WI38 (cell line): ENCODE results near the gene GOSR1.
"Not testable (repeated sequence)": the region's sequence is repeated elsewhere in the genome, so short reads cannot be mapped to it uniquely, and the experiment has no call there.

ENCODE experiments used
- H3K4me3 ChIP-seq: 2 replicates; pipeline ENCODE4 v1.5.1; 2011; ENCODE audit warnings: low read depth, mild to moderate bottlenecking, control low read depth, low read length
- TF ChIP-seq, protein P1 (sequence below): IDR thresholded peaks from 2 replicates; pipeline ENCODE4 v1.5.1; 2012; ENCODE audit warnings: low read depth, mild to moderate bottlenecking, control low read depth, low read length

GOSR1 gene

DNA sequence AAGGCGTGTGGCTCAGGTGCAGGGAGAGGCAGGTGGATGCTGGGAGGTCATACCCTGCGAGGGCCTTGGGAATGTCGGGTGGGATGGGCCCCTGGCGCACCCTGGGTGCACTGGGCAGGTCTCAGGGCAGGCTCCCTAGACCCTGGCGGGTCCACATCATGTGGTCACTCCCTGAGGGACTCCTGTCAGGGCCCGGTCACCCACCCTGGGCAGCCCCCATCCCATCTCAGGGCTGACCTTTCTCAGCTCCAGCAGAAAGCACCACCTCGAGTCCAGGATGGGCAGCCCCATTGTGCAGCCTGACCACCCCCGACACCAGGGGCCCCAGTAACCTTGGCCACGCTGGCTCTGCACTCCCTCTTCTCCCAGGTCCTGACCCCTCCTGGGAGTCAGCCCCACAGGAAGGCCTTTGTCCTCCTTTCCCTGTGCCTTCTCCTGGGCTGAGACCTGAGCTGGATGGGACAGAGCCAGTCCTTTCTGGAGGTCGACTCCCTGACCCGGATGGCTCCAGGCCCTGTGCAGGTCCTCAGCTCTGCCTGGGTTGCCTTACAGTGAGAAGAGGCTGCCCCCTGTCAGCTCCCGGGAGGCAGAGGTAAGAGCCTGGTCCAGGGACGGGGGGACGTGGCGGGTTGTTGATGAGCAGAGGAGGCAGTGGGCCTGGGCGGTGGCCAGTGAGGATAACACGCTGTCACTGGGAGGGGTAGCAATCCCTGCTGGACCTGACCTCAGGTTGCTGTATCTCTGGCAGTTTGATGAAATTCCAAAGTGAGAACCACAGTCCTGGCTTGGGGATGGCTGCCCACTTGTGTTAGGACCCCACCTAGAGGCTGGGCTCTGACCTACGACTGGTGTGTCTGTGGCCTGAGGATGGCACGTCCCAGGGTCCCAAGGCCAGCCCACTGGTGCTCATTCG lies 77.9 kb downstream of the GOSR1 start:
- no peak overlapping the region for H3K4me3 ChIP-seq

DNA sequence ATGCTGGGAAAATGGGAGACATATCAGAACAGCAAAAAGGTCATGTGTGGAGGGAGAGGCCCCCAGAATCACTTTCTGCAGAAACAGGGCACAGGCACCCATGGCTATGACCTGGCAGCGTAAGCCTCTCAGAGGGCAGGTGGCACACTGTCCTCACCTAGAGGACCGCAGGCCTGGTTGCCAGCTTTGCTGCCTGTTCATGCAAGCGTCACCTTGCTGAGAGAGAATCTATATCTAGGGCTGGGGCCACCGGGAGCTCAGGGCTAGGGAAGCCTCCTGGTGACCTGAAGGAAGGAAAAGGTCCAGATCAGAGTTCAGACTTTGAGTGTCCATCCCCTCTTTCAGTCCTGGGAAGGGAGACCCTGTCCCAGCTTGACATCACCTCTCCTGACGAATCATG lies 78.7 kb downstream of the GOSR1 start:
- H3K4me3 ChIP-seq: no peak overlapping the region
- TF ChIP-seq, protein P1, sequence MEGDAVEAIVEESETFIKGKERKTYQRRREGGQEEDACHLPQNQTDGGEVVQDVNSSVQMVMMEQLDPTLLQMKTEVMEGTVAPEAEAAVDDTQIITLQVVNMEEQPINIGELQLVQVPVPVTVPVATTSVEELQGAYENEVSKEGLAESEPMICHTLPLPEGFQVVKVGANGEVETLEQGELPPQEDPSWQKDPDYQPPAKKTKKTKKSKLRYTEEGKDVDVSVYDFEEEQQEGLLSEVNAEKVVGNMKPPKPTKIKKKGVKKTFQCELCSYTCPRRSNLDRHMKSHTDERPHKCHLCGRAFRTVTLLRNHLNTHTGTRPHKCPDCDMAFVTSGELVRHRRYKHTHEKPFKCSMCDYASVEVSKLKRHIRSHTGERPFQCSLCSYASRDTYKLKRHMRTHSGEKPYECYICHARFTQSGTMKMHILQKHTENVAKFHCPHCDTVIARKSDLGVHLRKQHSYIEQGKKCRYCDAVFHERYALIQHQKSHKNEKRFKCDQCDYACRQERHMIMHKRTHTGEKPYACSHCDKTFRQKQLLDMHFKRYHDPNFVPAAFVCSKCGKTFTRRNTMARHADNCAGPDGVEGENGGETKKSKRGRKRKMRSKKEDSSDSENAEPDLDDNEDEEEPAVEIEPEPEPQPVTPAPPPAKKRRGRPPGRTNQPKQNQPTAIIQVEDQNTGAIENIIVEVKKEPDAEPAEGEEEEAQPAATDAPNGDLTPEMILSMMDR: no peak

More for the DNA sequence above, 77.9 kb downstream of the GOSR1 start:
- TF ChIP-seq, protein P1: no peak

DNA sequence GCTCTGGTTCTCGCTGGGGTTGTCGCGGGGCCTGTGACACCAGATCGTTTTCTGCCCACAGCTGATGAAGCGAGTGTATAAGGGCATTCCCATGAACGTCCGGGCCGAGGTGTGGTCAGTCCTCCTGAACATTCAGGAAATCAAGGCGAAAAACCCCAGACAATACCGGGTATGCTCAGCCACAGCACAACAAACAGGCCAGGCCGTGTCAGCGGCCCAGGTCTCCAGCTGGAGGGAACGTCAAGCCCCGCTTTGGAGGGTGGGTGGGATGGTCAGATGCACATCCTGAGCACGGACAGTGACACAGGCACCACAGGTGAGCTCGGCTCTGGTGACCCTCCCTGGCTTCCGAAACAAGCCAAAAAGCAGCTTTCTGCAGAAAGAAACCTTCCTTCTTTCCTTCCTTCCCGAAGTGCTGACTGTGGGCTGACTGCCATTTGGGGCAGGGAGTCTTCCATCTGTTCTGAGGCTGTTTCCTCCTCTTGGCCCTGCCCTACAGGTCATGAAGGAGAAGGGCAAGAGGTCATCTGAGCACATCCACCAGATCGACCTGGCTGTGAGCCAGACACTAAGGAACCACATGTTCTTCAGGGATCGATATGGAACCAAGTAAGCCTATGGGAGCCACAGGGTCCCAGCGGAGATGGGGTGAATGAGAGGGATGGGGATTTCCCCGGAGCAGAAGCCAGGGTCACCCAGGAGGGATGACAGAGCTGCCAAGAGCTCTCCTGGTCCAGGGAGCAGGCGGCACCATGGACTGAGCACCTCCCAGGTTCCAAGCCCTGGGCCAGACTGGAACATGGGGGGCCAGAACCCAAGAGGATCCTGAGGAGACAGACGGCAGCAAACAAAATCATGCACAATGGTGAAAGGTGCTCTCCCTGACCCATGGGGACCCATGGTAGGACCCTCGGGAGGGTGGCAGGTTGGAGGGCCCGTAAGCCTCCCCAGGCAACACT lies 79.4 kb downstream of the GOSR1 start:
- H3K4me3 ChIP-seq: no peak overlapping the region

DNA sequence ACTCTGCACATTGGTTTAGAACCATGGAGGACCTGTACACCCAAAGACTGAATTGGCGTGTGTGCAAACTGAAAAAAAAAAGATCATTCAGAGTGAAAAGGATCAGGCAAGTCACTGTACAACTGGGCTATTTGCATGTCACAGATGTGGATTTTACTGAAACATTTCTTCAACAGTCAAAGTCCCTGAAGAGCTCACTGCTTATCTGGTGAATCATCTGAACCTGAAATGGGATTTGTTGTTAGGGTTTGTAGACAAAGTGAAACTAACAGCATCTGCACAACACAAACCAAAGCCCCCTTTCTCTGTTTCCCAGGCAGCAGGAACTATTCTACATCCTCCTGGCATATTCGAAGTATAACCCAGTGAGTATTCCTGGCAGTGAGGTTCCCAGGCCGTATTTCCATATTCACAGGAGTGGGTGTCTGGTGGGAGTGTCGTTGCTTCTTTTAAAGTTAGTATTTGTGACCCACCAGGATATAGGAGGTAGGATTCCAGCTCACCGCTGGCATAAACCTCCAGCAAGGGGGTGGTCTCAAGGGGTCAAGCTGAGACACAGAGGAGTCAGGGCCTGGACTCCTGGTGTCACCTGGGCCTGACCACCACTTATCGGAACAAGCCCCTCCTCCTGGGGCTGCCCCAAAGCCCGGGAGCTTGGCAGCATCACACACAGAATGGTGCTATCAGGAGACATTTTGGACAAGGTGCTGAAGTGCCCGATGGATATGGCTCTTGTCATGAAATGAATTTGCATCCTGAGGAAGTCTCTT lies 80.9 kb downstream of the GOSR1 start:
- H3K4me3 ChIP-seq: no peak overlapping the region
- TF ChIP-seq, protein P1: no peak

More for the DNA sequence above, 79.4 kb downstream of the GOSR1 start:
- TF ChIP-seq, protein P1: no peak

DNA sequence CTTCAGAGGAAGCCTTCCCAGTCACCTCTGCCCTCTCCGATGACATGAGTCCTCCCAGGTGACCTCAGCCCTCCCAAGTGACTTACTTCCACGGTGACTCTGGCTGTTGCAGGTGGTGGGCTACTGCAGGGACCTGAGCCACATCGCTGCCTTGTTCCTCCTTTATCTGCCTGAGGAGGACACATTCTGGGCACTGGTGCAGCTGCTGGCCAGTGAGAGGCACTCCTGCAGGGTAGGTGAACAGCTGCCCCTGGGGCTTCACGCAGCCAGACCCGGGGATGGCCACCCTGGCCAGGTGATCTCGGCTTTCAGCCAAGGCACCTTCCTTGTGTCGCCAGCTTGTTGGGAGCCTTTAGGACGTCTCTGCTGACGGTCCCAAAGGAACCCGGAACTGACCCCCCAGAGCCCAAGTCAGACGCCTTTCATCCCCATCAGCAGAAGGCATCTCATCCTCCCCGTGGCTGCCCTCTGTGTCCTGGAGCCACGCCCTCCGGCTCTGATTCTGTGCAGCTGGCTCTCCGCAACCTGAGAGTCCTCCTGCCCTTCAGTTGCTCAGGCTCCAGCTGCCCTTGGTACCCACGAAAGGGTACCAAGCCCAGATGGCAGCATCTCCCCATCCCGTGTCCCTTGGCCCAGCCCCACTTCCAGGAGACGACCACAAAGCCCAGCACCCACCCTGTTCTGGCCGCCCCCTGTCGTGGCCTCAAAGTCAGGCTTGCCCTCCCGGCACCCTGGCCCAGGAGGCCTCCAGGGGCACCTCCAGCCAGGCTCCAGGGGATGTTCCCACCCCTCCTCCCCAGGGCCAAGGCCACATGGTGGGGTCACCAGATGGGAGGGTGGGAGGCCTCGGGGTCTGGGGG lies 81.7 kb downstream of the GOSR1 start:
- H3K4me3 ChIP-seq: no peak overlapping the region
- TF ChIP-seq, protein P1: no peak

DNA sequence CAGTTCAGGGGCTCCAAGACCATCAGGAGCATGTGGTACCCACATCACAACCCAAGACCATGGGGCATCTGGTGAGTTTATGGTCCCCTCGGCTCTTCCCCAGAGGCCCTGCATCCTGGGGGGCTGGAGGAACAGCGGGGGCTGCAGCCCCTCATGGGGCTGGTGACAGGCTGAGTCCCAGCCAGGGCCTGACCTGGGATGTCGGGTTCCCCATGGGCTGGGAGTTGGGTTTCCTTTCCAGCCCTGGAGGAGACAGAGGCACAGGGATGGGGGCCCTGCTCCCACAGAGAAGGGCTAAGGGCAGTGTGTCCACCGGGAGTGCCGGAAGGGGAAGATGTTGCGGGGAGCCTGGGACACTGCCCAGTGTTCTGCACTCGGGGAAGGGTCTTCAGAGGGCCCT lies 82.4 kb downstream of the GOSR1 start:
- H3K4me3 ChIP-seq: no peak overlapping the region
- TF ChIP-seq, protein P1: no peak

DNA sequence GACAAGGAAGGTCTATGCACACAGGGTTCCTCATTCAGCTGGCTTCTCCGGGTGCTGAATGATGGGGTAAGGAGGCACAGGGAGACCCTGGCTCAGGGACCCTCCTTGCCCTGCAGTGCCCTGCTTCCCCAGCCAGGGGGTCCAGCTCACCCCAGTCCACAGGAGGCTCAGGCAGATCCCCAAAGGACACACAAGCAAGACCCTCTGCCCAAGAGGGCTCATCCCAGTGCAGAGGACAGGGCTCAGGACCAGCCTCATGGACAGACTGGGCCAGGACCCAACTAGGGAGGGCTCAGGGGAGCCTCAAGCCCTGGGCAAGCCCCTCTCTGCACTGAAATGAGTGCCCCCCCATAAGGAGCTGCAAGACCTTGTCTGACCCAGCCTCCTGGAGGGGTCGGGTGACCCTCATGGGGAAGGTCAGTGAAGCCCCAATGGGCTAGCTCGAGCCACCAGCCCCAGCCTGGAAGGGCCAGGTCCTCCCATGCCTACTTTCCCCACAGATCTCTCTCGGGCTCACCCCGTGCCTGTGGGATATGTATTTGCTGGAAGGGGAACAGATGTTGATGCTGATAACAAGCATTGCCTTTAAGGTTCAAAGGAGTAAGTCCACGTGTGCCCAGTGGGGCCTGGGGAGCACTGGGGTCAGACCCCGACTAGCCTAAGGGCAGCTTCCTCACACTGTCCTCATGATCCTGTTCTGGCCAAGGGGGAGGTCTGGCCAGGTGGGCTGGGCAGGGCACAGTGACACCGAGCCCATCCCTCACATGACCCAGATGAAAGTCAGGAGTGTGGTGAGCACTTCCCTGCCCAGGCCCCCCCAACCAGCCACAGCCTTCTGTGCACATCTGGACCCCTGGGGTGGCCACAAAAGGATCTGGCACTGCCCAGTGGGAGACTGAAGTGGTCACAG lies 83.2 kb downstream of the GOSR1 start:
- not testable (repeated sequence) for H3K4me3 ChIP-seq

DNA sequence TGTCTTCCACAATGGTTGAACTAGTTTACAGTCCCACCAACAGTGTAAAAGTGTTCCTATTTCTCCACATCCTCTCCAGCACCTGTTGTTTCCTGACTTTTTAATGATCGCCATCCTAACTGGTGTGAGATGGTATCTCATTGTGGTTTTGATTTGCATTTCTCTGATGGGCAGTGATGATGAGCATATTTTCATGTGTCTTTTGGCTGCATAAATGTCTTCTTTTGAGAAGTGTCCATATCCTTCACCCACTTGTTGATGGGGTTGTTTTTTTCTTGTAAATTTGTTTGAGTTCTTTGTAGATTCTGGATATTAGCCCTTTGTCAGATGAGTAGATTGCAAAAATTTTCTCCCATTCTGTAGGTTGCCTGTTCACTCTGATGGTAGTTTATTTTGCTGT lies 84.6 kb downstream of the GOSR1 start:
- not testable (repeated sequence) for H3K4me3 ChIP-seq
